ENCODE measurements around the gene ZNF566. TPM values are rescaled to one million over a fixed set of nuclear protein-coding genes. Genes with fewer than 3 reads are reported as not detected.

Gene ZNF566
- total RNA-seq, 1 experiment from 2014 or later = 3.1 TPM

- ATAC-seq (no peak), DNase-seq (no peak)
- intact Hi-C loops (cut with micrococcal nuclease) = no loop called here
- Histone ChIP-seq H3K4me3 (ENCODE audit: low read length) (no peak overlapping the region), H3K79me2 (ENCODE audit: low read length) (no peaks in the 10 kb centered on the region), H3K9me2 (replicated peaks; ENCODE audit: low read length) (no peaks in the 10 kb centered on the region), H3K9ac (ENCODE audit: low read length) (no peak overlapping the region), H3K27ac (ENCODE audit: low read length) (no peak overlapping the region), H3K36me3 (ENCODE audit: low read depth, low read length) (no peaks in the 10 kb centered on the region), H2AFZ (ENCODE audit: low read length) (no peak overlapping the region), H3K9me3 (ENCODE audit: low read length) (no peaks in the 10 kb centered on the region), H3K4me1 (ENCODE audit: insufficient read depth, low read length) (no peaks in the 10 kb centered on the region), H4K20me1 (ENCODE audit: low read length) (no peaks in the 10 kb centered on the region), H3F3A (ENCODE audit: low read length, unreplicated experiment) (no peaks in the 10 kb centered on the region), H3K4me2 (ENCODE audit: low read length) (no peak overlapping the region), H3K27me3 (ENCODE audit: low read length) (no peaks in the 10 kb centered on the region)
- ChIA-PET CTCF (no interaction called here), POLR2A (ENCODE audit: unreplicated experiment) (no interaction called here)
- TF ChIP-seq EZH2 (IDR thresholded peaks at IDR 0.05; ENCODE audit: low read length, unreplicated experiment) (no peak), CTCF (conservative IDR thresholded peaks at IDR 0.05; ENCODE audit: low read depth, low read length) (no peak), EZH2phosphoT487 (IDR thresholded peaks at IDR 0.05; ENCODE audit: borderline replicate concordance, low read length) (no peak)
- BruUV-seq (replicated peaks) = no TSS peak
These were observed 65.4 kb downstream of the ZNF566 start for GRCh38 chr19:36423925-36424324.

DNA sequence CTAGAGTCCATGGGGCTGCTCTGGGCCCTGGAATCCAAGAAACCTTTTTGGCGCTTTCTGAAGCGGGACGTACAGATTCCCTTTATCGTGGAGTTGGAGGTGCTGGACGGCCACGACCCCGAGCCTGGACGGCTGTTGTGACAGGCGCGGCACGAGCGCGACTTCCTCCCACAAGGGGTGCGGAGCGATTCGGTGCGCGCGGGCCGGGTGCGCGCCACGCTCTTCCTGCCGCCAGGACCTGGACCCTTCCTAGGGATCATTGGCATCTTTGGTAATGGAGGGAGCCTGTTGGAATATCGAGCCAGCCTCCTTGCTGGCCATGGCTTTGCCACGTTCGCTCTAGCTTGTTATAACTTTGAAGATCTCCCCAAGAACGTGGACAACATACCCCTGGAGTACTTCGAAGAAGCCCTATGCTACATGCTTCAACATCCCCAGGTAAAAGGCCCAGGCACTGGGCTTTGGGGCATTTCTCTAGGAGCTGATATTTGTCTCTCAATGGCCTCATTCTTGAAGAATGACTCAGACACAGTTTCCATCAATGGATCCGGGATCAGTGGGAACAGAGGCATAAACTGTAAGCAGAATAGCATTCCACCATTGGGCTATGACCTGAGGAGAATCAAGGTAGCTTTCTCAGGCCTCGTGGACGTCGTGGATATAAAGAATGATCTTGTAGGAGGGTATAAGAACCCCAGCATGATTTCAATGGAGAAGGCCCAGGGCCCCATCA is 67.4 kb downstream of the ZNF566 start:
- intact Hi-C loops (cut with micrococcal nuclease) = no loop called here
- no peaks in the 10 kb centered on the region for H3K4me1 ChIP-seq (ENCODE audit: insufficient read depth, low read length)
- H3K79me2 ChIP-seq (ENCODE audit: low read length) = peaks cover 9% of the 10 kb centered on the region; the same call in 1 of the 2 replicates
- no peak overlapping the region for H2AFZ ChIP-seq (ENCODE audit: low read length)
- no peak overlapping the region for H3K4me2 ChIP-seq (ENCODE audit: low read length)
- no peak overlapping the region for H3K9ac ChIP-seq (ENCODE audit: low read length)
- ChIA-PET CTCF (no interaction called here), POLR2A (ENCODE audit: unreplicated experiment) (no interaction called here)
- no peaks in the 10 kb centered on the region for H3F3A ChIP-seq (ENCODE audit: low read length, unreplicated experiment)
- ATAC-seq (no peak), DNase-seq (no peak)
- no peaks in the 10 kb centered on the region for H4K20me1 ChIP-seq (ENCODE audit: low read length)
- H3K27ac ChIP-seq (ENCODE audit: low read length) = no peak overlapping the region
- no peaks in the 10 kb centered on the region for H3K36me3 ChIP-seq (ENCODE audit: low read depth, low read length)
- H3K4me3 ChIP-seq (ENCODE audit: low read length) = no peak overlapping the region
- H3K9me3 ChIP-seq (ENCODE audit: low read length) = no peaks in the 10 kb centered on the region
- no peak for TF ChIP-seq EZH2 (IDR thresholded peaks at IDR 0.05; ENCODE audit: low read length, unreplicated experiment)
- TF ChIP-seq CTCF (conservative IDR thresholded peaks at IDR 0.05; ENCODE audit: low read depth, low read length) = no peak
- no peak for TF ChIP-seq EZH2phosphoT487 (IDR thresholded peaks at IDR 0.05; ENCODE audit: borderline replicate concordance, low read length)
- no peaks in the 10 kb centered on the region for H3K9me2 ChIP-seq (replicated peaks; ENCODE audit: low read length)
- H3K27me3 ChIP-seq (ENCODE audit: low read length) = no peaks in the 10 kb centered on the region
- BruUV-seq (replicated peaks) = no TSS peak

DNA sequence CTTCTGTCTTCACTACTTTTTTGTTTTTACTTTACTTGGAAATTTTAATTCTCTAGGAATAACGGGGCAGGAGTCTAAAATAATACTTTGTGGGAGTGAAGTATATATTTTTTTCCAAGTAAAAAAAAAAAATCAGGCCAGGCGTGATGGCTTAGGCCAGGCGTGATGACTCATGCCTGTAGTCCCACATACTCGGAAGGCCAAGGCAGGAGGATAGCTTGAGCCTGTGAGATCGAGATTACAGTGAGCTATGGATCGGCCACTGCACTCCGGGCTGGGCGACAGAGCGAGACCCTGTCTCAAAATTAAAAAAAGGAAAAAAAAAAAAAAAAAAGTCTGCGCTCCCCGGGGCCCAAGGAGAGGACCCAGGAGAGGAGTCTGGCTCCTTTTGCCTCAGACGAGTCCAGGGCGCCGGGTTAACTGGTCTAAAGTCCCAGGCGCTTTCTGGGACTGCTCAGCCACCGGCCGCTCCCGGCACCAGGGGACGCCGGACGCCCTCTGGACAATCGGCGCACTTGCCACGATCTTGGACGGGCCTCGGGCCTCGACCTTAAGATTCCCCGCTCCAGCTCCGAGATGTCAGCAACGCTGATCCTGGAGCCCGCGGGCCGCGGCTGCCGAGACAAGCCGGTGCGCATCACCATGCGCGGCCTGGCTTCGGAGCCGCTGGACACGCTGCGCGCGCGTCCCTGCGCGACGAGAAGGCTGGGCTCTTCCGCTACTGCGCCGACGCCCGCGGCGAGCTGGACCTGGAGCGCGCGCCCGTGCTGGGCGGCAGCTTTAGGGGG is 68.2 kb downstream of the ZNF566 start:
- TF ChIP-seq EZH2 (IDR thresholded peaks at IDR 0.05; ENCODE audit: low read length, unreplicated experiment) (no peak), CTCF (conservative IDR thresholded peaks at IDR 0.05; ENCODE audit: low read depth, low read length) (no peak), EZH2phosphoT487 (IDR thresholded peaks at IDR 0.05; ENCODE audit: borderline replicate concordance, low read length) (no peak)
- Histone ChIP-seq H3K4me3 (ENCODE audit: low read length) (no peak overlapping the region), H2AFZ (ENCODE audit: low read length) (no peak overlapping the region), H3F3A (ENCODE audit: low read length, unreplicated experiment) (no peaks in the 10 kb centered on the region), H3K27ac (ENCODE audit: low read length) (no peak overlapping the region), H3K9me2 (replicated peaks; ENCODE audit: low read length) (no peaks in the 10 kb centered on the region), H3K4me1 (ENCODE audit: insufficient read depth, low read length) (no peaks in the 10 kb centered on the region), H4K20me1 (ENCODE audit: low read length) (no peaks in the 10 kb centered on the region), H3K9ac (ENCODE audit: low read length) (no peak overlapping the region), H3K9me3 (ENCODE audit: low read length) (no peaks in the 10 kb centered on the region), H3K79me2 (ENCODE audit: low read length) (peaks cover 9% of the 10 kb centered on the region; the same call in 1 of the 2 replicates), H3K36me3 (ENCODE audit: low read depth, low read length) (no peaks in the 10 kb centered on the region), H3K27me3 (ENCODE audit: low read length) (no peaks in the 10 kb centered on the region), H3K4me2 (ENCODE audit: low read length) (no peak overlapping the region)
- no peak for ATAC-seq
- no TSS peak for BruUV-seq (replicated peaks)
- POLR2A ChIA-PET (ENCODE audit: unreplicated experiment) = no interaction called here
- intact Hi-C loops (cut with micrococcal nuclease) = no loop called here
- CTCF ChIA-PET = no interaction called here
- no peak for DNase-seq
